ENCODE results near the gene RXFP4. TPM values are rescaled to one million over a fixed set of nuclear protein-coding genes. Genes with fewer than 3 reads are reported as not detected.

RXFP4 gene
- total RNA-seq, 1 donor from 2014 or later, result not detected

- H3K4me3 ChIP-seq, result no peak overlapping the region
- Mint-ChIP-seq H3K27me3 (ENCODE audit: insufficient read depth, low read depth) (peaks cover 7% of the 10 kb centered on the region), H3K27ac (no peak overlapping the region), H3K4me1 (no peaks in the 10 kb centered on the region), H3K4me3 (no peak overlapping the region), H3K9me3 (no peaks in the 10 kb centered on the region), H3K36me3 (peaks cover 24% of the 10 kb centered on the region)
- peaks cover 4% of the 10 kb centered on the region for H4K20me1 ChIP-seq (ENCODE audit: low read depth)
- no peak overlapping the region for H3K9ac ChIP-seq
- no peaks in the 10 kb centered on the region for H3K79me2 ChIP-seq (ENCODE audit: low read depth)
- H3K4me2 ChIP-seq, result no peak overlapping the region
- H3K27ac ChIP-seq, result no peak overlapping the region
- no peaks in the 10 kb centered on the region for H3K9me3 ChIP-seq (ENCODE audit: low read depth)
- TF ChIP-seq CTCF (IDR thresholded peaks at IDR 0.05) (no peak), EZH2 (IDR thresholded peaks at IDR 0.05) (no peak), EZH2phosphoT487 (IDR thresholded peaks at IDR 0.05) (no peak)
- peaks cover 16% of the 10 kb centered on the region for H3K36me3 ChIP-seq
- H3K4me1 ChIP-seq, result no peaks in the 10 kb centered on the region
- H3K27me3 ChIP-seq, result no peaks in the 10 kb centered on the region
- H2AFZ ChIP-seq (replicated peaks), result no peak overlapping the region
- no peak for DNase-seq (ENCODE audit: low spot score)
- peaks cover 5% of the 10 kb centered on the region for H3F3A ChIP-seq (ENCODE audit: low read depth)
Measured at GRCh38 chr1:155952505-155952890, 11.1 kb downstream of the RXFP4 start.

GRCh38 chr1:155954645-155955044 lies 13.2 kb downstream of the RXFP4 start:
- Histone ChIP-seq H3K27me3 (no peaks in the 10 kb centered on the region), H3K9me3 (ENCODE audit: low read depth) (no peaks in the 10 kb centered on the region), H3F3A (ENCODE audit: low read depth) (no peaks in the 10 kb centered on the region), H4K20me1 (ENCODE audit: low read depth) (peaks cover 4% of the 10 kb centered on the region), H3K27ac (no peak overlapping the region), H3K4me2 (no peak overlapping the region), H3K9ac (no peak overlapping the region), H3K79me2 (ENCODE audit: low read depth) (no peaks in the 10 kb centered on the region), H2AFZ (replicated peaks) (no peak overlapping the region), H3K4me3 (no peak overlapping the region), H3K4me1 (no peaks in the 10 kb centered on the region), H3K36me3 (peaks cover 9% of the 10 kb centered on the region)
- DNase-seq (ENCODE audit: low spot score), result no peak
- Mint-ChIP-seq H3K4me1 (no peaks in the 10 kb centered on the region), H3K27ac (no peak overlapping the region), H3K36me3 (peaks cover 25% of the 10 kb centered on the region), H3K9me3 (no peaks in the 10 kb centered on the region), H3K4me3 (no peak overlapping the region), H3K27me3 (ENCODE audit: insufficient read depth, low read depth) (peaks cover 7% of the 10 kb centered on the region)
- TF ChIP-seq CTCF (IDR thresholded peaks at IDR 0.05), result no peak
- TF ChIP-seq EZH2phosphoT487 (IDR thresholded peaks at IDR 0.05), result no peak
- no peak for TF ChIP-seq EZH2 (IDR thresholded peaks at IDR 0.05)

- Histone ChIP-seq H4K20me1 (ENCODE audit: low read depth) (peaks cover 7% of the 10 kb centered on the region), H3K9me3 (ENCODE audit: low read depth) (no peaks in the 10 kb centered on the region), H3F3A (ENCODE audit: low read depth) (no peaks in the 10 kb centered on the region), H2AFZ (replicated peaks) (no peak overlapping the region), H3K4me1 (no peaks in the 10 kb centered on the region), H3K27me3 (no peaks in the 10 kb centered on the region), H3K4me2 (no peak overlapping the region), H3K4me3 (no peak overlapping the region), H3K9ac (no peak overlapping the region), H3K27ac (no peak overlapping the region), H3K36me3 (peaks cover 9% of the 10 kb centered on the region), H3K79me2 (ENCODE audit: low read depth) (no peaks in the 10 kb centered on the region)
- Mint-ChIP-seq H3K4me1 (no peaks in the 10 kb centered on the region), H3K9me3 (no peaks in the 10 kb centered on the region), H3K36me3 (peaks cover 26% of the 10 kb centered on the region), H3K27ac (no peak overlapping the region), H3K4me3 (no peak overlapping the region), H3K27me3 (ENCODE audit: insufficient read depth, low read depth) (peaks cover under 1% of the 10 kb centered on the region)
- DNase-seq (ENCODE audit: low spot score), result no peak
- TF ChIP-seq CTCF (IDR thresholded peaks at IDR 0.05) (no peak), EZH2phosphoT487 (IDR thresholded peaks at IDR 0.05) (no peak), EZH2 (IDR thresholded peaks at IDR 0.05) (no peak)
Measured at GRCh38 chr1:155957411-155957915, 16.0 kb downstream of the RXFP4 start.

Measured in neural progenitor cell (in vitro differentiated cells).